GM19351 (cell line): ENCODE measurements around the gene GPR17.

Source experiments
- ATAC-seq: cut with Tn5 transposase; IDR thresholded peaks from one replicate; pipeline ENCODE4 v1.9.1; 2021; ENCODE audit warnings: mild to moderate bottlenecking, moderate library complexity; ENCODE audit not compliant: unreplicated experiment

Gene GPR17

DNA sequence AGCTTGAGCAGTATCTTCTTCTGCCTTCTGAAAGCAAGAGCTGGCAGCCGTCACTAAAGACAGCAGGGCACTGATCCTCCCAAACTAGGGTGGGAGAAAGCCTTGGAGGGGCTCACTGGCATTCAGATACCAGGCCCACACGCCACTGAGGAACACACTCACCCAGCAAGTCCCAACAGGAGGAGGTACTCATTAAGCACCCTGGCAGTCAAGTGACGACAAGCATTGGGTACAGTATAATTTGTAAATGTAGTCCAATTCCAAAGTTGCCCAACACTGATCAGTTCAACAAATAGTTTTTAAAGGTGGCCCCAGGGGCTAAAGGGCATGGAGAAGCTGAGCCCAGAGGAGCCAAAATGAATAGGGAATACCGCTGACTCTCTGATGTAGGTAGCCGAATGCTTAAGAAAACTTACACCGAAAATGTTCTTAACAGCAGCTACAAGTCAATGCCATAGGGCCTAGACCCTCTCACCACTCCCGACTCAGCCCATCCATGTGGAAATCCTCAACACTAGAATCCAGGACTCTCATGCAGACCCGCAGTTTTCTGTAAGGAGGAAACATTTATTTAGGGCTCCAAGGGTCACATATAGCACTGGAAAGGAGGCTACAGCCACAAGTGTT, 19.4 kb downstream of the GPR17 start:
- no peak for ATAC-seq

DNA sequence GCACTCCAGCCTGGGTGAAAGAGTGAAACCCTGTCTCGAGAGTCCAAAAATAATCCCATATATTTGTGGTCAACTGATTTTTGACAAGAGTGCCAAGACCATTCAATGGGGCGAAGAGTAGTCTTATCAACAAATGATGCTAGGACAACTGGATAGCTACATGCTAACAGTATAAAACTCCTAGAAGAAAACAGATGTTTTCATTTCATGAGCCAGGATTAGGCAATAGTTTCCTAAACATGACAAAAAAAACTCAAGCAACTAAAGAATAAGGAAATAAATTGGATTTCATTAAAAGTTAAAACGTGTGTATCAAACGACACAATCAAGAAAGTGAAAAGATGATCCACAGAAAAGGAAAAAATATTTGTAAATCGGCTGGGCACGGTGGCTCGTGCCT, 23.1 kb downstream of the GPR17 start:
- no peak for ATAC-seq

DNA sequence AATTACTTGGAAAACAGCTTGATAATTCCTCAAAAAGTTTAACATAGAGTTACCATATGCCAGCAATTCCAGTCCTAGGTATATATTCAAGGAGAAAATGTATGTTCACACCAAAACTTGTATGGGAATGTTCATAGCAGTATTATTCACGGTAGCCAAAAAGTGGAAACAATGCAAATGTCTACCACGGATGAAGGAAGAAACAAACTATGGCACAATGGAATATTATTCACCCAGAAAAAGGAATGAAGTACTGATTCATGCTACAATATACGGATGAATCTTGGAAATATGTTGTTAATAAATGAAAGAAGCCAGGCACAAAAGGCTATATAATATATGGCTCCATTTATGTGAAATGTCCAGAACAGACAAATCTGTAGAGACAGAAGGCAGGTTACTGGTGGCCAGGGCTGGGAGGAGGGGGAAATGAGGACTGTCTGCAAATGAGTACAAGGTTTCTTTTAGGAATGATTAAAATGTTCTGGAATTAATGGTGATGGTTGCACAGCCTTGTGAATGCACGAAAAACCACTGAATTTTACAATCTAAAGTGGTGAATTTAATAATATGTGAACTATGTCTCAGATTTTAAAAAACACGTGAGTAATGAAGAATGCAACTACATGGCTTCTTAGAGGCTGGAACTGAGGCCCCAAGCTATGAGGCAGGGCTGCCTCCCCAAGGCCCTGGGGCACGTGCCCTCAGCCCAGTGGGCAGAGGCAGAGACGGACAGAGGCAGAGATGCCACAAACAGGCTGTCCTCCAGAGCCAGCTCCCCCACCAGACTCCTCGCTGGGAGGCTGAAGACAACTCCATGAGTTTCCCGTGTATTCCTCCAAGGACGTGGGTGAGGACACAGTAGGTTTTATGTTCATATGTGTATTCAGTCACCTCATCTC, 24.4 kb downstream of the GPR17 start:
- ATAC-seq = no peak

DNA sequence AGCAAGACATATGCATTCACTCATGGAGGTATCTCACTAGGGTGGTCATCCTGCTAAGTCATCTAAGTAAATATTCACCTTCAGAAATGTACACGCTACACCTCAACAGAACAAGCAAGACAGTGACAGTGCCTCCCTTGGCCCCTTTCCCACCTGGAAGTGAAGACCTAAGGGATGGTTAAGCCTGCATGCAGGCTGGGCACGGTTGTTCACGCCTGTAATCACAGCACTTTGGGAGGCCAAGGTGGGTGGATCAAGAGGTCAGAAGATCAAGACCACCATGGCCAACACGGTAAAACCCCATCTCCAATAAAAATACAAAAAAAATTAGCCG, 25.0 kb downstream of the GPR17 start:
- no peak for ATAC-seq

DNA sequence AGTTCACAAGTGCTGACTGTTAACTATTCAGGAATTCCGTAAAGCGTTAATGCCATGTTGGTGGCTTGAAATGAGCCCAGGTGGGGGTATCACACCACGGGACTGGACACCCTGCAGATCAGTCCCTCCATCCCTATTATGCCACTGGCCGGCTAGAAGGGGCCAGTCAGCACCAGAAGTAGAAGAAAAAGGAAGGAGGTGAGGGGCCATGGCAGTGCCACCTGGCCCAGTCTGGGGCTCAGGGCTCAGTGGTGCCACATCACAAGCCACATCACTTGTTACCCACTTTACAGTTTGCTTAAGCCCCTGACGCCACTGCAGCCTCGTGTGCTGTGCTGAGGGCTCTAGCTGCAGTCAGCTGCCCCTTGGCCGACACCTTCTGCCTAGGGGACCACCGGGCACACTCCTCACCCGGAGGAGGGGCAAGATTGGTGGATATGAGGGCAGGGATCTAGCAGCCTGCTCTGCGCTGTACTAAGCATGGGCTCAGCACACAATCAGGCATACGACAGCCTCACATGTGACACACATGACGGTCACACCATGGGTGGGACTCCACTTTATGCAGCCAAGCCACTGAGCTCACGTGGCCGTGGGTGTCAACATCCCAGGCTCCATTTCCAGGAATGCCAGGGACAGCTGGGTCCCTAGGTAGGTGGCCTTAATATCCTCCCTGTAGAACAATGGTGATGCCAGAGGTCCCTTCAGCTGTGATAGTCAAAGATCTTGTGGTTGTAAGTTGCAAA, 25.8 kb downstream of the GPR17 start:
- ATAC-seq = no peak

DNA sequence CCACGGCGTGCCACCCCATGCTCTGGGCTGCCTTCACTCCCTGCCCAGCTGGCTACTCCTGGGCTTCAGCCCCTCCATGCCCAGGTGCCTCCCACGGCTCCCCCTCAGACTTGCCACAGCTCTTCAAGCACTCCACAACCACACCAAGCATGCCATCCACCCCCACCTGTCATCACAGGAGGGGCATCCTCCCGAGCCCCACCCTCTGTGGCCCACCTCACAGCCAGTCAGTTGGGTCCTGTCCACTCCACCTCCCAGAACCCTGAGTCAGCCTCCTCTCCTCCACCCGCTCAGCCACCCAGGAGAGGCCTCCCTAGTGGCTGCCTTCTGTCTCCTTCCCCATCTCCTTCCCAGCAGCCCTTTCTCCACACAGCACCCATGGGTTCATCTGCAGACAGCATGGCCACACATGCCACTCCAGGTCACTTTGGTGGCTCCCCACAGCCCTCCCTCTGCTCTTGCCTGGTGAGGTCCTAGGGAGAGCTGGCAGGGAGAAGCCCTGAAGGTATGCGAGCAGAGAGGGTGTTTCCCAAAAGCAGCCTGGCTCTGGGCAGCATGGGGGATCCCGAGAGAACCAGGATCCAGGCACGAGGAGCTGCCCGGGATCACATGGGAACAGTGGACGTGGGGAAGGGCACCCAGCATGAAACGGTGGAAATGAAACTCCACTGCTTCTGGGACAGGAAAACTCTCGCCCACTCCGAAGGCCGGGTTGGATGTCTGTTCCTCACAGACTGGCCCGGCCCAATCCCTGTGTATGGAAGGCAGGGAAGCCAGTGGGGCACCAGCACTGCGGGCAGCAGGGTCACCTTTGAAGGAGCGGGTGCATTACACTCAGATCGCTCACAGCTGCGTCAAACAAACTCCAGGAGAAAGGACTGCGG, 26.6 kb downstream of the GPR17 start:
- ATAC-seq = no peak

DNA sequence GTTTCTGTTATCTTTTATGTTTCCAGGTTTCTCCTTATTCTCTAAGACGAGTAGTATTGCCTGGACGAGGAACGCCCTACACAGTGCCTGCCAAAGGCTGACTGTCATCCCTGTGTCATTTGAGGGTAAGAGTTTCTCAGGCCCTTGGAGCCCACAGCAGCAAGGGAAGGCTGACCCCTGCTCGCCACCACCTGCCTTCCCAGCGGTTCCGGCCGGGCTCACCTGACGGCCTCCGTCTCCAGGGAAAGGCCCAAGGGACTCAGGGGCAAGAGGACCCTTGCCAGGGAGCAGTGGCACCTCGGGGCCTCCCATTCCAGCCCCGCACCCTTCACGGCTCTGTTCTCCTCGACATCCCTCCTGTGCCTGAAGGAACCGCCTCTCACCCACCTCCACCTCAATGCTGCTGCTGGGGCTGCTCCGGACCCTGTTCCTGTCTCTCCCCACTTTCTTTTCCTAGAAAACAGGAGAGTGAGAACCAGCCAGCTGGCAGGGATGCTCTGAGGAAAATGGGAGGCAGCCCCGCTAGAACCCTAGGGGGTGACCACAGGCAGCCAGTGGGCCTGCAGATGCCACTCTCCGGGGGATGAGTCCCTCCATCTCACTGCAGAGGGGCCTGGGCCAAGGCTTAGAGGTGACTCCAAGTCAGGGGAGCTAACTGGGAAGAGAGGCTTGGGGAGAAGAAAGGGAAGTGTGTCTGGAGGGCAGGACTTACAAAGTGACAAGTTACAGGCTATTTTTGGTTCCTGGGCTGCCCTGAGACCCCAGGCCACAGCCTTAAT, 27.5 kb downstream of the GPR17 start:
- ATAC-seq = no peak

DNA sequence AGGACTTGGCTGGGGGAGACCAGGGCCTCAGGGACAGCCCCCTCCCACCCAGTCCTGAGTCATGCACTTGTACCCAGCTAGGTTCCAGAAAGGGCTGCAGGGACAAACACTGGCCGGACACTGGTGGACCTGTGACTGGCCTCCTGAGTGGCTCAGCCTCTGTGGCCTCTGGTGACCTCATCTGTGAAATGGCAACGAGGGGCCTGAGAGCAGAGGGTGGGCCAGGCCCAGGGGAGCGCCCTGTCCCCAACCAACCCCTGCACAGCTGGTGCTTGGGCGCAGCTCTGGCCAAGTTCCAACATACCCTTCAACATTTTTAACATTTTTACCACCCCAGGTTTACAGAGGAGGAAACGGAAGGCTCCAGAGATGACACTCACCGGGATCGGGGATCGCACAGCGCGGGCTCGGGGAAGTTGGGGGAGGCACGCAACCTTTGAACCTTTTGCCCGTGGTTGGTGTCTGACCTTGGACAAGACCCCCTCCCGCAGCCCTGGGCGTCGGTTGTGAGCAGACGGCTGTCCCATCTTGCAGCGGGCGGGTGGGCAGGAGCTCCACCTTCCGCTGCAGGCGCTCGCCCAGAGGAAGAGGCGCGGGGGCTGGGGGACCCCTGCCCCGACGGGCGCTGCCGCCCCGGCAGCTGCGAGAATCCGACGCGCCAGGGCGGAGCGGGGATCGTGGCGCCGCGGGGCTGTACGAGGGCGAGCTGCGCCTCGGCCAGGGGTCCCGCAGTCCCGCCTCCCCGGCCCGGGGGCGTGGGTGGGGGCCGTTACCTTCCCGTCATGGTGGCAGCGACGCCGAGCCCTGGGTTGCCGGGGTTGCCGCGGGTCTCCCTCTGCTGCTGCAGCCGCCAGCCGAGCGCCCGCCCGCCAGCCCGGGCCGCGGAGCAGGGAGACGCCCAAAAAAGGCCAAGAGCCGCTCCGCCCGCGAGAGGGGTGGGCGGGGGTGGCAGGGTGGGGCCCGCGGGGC, 28.6 kb downstream of the GPR17 start:
- ATAC-seq = no peak

DNA sequence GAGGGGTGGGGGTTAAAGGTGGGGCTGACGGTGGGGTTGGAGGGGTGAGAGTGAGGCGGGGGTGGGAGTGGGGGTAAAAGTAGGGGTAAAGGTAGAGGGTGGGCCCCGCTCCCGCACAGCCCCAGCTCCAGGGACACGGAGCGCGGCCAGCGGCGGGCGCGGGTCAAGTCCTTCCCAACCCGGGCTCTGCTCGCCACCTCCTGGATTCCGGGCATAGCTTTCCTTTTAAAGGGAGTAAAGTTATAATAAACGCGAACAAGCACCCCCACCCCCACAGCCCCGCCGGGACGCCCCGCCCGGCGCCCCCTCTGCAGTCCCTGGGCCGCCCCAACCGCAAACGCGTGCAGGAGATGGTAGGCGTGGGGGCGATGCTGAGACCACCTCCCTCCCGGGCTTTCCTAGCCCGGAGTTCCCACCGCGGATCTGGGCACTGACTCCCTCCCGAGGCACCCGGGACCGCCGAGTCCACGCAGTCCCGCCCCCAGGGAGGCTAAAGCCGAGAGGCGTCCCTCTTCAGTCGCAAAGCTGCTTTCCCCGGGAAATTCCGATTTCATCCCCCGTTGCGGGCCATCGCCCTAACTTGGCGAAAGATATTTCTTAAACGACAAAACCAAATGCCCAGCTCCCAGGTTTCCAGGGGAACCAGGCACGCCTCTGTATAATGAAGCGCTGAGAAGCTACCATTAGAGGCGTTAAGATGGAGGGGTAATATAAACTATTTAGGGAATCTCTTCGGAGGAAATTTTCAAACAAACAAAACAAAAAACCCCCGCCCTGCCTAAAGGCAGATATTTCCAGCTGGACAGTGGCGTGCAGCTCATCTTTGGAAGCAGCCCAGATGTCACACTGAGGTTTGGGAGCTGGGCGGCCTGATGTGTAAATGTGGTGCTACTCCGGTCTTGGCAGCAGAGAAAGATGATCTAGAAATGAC, 29.6 kb downstream of the GPR17 start, which contains the start of gene LIMS2:
TSS of gene LIMS2 (minus strand) at position 200 of the 931 bp plus-strand sequence. CDS start 506 bp downstream, outside the sequence.
- no peak for ATAC-seq

DNA sequence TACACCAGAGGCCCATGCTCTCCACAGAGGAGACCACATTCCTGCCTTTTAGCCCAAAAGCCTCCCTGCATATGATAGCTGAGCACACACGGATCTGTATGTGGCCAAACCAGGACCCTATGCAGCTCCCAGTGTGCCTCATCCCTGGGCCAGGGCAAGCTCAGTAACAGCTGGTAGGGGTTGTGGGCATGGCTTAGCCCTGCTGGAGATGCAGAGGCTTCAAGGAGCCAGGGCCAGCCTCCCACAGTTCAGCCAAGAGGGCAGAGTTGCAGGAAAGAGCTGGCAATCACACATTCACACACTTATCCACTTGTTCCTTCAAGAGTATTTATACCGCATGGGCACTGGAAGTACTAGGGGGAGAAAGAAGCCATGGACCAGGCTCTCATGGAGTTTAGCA, 31.0 kb downstream of the GPR17 start:
- no peak for ATAC-seq

DNA sequence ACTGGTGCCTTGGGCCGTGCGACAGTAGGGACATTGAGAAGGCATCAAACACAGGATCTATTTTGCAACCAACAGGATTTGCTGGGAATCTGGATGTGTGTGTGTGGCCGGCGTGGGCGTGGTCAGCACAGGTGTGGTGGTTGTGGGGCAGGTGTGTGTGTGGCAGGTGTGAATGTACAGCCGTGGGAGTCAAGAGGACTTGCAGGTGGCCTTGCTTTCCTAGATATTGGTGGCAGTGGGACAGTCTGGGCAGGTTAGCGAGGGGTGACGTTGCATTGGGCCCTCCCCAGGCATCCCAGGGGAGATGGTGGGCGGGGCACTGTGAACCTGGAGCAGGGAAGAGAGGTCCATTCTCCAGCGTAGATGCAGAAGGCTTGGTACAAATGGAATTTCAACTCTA, 32.6 kb downstream of the GPR17 start:
- no peak for ATAC-seq

DNA sequence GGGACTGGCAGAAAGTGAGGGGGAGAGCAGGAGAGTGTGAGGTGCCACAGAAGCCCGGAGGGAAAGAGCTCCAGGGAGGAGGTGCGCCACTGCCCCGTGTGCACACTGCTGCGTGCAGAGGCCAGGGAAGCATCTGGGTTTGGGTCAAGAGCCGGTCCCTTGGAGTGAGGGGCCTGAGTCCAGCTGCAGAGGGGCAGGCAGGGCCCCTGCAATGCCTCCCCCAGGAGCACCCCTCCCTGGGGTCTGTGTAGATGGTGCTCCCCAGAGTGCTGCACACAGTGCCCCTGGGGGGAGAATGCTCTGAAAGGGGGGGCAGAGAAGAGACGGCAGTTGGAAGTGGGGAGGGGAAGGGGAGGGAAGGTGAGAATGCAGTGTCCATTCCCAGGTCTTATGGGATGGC, 33.0 kb downstream of the GPR17 start:
- ATAC-seq = no peak

DNA sequence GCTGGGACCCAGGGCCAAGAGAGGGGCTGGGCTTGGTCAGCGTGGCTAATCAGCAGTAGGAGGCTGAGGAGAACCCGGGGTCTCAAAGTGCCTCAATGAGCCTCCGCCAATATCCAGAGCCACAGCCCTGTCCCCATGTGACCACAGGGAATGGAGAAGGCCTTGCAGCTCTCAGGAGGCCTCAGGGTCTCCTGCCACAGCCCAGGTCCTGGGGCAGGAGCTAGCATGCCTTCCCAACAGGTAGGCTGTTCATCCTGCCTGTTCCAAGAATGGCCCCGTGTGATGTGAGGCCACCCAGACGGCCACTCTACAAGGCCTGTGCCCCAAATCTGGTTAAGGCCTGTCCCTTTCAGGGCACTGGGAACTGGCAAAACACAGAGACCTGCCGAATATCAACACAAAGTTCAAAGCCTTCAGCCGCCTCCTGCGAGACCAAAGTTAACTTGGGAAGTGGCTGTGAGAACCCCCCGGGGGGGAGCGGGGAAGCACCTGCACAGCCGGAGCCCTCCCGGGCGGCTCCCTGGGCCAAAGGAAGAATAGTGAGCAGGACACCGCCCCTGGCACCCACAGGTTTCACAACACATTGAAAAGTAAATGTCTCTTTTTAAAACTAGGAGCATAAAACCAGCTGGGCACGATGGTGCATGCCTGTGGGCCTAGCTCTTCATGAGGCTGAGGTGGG, 33.9 kb downstream of the GPR17 start:
- ATAC-seq = no peak

DNA sequence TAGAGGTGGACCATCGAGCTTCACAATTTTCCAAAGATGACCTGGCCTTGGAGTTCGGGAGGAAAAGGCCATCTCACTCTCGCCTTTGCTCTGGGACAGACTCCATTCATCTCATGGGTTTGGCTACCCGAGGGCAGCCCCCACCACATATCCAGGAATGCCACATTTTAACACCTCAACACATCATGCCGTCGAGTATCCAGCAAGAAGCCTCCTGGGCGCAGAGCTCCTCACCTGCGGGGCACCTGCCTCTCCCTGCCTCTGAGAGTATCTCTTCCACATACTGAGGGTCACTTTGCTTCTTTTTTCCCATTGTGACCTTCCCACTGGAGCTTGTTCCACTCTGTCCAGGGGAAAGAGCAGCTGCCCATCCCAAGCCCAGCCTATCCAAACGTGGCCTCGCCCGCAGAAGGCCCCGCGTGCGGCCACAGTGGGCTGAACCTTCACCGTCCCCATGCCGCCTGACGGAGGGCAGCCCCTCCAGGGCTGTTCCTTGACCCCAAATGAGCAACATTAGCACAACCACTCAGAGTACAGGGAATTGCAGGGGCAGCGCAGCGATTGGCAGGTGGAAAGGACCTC, 34.8 kb downstream of the GPR17 start:
- no peak for ATAC-seq

DNA sequence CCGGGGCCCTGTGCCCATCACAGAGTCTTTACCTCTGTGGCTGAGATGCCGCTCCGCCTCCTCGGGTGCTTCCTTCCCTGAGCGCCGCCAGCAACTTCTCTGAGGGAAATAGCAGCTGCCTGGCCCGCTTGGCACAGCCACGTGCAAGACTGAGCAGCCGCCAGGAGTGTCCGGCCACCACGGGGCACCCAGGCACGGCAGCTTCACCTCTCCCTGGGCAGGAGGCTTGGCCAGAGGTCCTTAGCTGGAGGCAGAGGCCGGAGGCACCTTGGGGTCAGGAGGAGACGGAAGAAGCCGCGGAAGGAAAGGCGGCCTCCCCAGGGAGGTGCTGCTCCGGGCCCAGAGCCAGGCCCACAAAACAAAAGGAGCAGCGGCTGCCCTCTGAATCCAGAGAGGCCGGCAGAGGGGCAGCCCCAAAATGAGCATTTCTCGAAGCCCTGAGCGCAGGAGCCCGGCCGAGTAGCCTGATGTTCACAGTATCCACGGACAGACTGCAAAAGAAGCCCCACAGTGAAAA, 35.4 kb downstream of the GPR17 start:
- no peak for ATAC-seq

DNA sequence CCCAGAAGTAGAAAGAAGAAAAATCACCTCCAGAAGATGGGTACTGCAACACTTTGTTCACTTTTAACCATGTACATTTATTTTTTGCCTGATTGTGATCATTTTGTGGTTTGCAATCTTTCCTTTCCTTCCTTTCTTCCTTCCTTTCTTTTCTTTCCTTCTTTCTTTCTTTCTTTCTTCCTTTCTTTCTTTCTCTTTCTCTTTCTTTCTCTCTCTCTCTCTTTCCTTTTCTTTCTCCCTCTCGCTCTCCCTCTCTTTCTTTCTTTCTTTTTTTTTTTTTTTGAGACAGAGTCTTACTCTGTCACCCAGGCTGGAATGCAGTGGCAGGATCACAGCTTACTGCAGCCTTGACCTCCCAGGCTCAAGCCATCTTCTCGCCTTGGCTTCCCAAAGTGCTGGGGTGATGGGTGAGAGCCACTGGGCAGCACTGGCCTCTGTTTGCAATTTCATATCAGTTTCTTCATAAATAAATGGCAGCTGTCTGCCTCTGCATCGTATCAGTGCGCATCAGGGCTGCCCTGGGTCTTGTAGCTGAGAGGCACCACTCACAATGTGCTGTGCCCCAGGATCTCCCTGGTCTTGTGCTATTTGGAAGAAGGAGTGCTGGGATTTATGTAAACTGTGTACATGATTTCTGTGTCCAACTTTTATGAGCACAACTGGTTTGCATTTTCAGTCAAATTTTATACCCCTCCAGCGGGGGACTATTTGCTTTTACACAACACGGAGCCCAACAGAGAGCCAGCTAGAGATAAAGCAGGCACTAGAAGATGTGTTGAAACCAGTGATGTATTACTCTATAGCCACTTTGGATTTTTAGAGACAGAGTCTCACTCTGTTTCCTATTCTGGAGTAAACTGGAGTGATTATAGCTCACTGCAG, 36.3 kb downstream of the GPR17 start:
- ATAC-seq = no peak
